GM18873 (cell line): ENCODE data around the gene SEPTIN6.

ENCODE experiments used
- ATAC-seq: cut with Tn5 transposase; IDR thresholded peaks from one replicate; pipeline ENCODE4 v1.9.1; 2021; ENCODE audit warnings: mild to moderate bottlenecking, moderate library complexity, moderate number of reproducible peaks; ENCODE audit not compliant: unreplicated experiment, low FRiP score

Gene SEPTIN6

GRCh38 chrX:119693040-119693995, at the start of gene SEPTIN6:
SEPTIN6 (minus strand) TSS chrX:119693168; CDS start chrX:119693105, 63 bp downstream.
- ATAC-seq: peak; percentile 49

GRCh38 chrX:119738742-119739141, 45.8 kb upstream of the SEPTIN6 start:
- ATAC-seq: no peak

- ATAC-seq: no peak
Measured at GRCh38 chrX:119736206-119736764, 43.3 kb upstream of the SEPTIN6 start.

GRCh38 chrX:119735467-119735866, 42.5 kb upstream of the SEPTIN6 start:
- ATAC-seq: no peak

GRCh38 chrX:119734897-119735339, 42.0 kb upstream of the SEPTIN6 start:
- no peak for ATAC-seq

GRCh38 chrX:119729408-119730201, 36.6 kb upstream of the SEPTIN6 start:
- no peak for ATAC-seq

- no peak for ATAC-seq
Measured at GRCh38 chrX:119728487-119728886, 35.5 kb upstream of the SEPTIN6 start.

GRCh38 chrX:119726900-119727555, 34.1 kb upstream of the SEPTIN6 start:
- ATAC-seq: no peak

- no peak for ATAC-seq
Measured at GRCh38 chrX:119721926-119722325, 29.0 kb upstream of the SEPTIN6 start.

- ATAC-seq: no peak
Measured at GRCh38 chrX:119721487-119721886, 28.5 kb upstream of the SEPTIN6 start.

- ATAC-seq: no peak
Measured at GRCh38 chrX:119709630-119710029, 16.7 kb upstream of the SEPTIN6 start.

GRCh38 chrX:119708936-119709335, 16.0 kb upstream of the SEPTIN6 start:
- ATAC-seq: no peak

GRCh38 chrX:119706616-119707015, 13.6 kb upstream of the SEPTIN6 start:
- peak; percentile 62 for ATAC-seq

- ATAC-seq: no peak
Measured at GRCh38 chrX:119698845-119699244, 5.9 kb upstream of the SEPTIN6 start.

- no peak for ATAC-seq
Measured at GRCh38 chrX:119696251-119696890, 3.4 kb upstream of the SEPTIN6 start.

- ATAC-seq: no peak
Measured at GRCh38 chrX:119695535-119696050, 2.6 kb upstream of the SEPTIN6 start.

GRCh38 chrX:119694601-119695534, 1.9 kb upstream of the SEPTIN6 start:
- ATAC-seq: no peak

GRCh38 chrX:119693996-119694451, 1.1 kb upstream of the SEPTIN6 start:
- no peak for ATAC-seq
